ENCODE measurements around the gene UBE2D2. TPM values are rescaled to one million over a fixed set of nuclear protein-coding genes. Genes with fewer than 3 reads are reported as not detected.

UBE2D2 gene
- total RNA-seq, 1 donor from 2014 or later = 57.5 TPM

- peaks cover 95% of the 10 kb centered on the region for H3K4me1 ChIP-seq
- peak overlapping the region in 1 of 2 donors; percentile 52 for H3K4me3 ChIP-seq
- DNase-seq (ENCODE audit: extremely low spot score in 2 of 2) = no peak
- no peaks in the 10 kb centered on the region for H3K9me3 ChIP-seq
- TF ChIP-seq POLR2AphosphoS5 (IDR thresholded peaks at IDR 0.05; ENCODE audit: insufficient read depth in 1 of 2, low read depth in 1 of 2) (no peak), POLR2A (IDR thresholded peaks at IDR 0.05) (no peak), CTCF (IDR thresholded peaks at IDR 0.05) (no peak)
- no peaks in the 10 kb centered on the region for H3K27me3 ChIP-seq
- H3K36me3 ChIP-seq = no peaks in the 10 kb centered on the region
- H3K27ac ChIP-seq = peak overlapping the region; percentile 95
- intact Hi-C loops (cut with DNase I) = no loop called here
Observed at GRCh38 chr5:139667001-139667729, 106.0 kb downstream of the UBE2D2 start.

GRCh38 chr5:139667730-139668063 lies 106.6 kb downstream of the UBE2D2 start:
- intact Hi-C loops (cut with DNase I) = no loop called here
- Histone ChIP-seq H3K36me3 (no peaks in the 10 kb centered on the region), H3K4me3 (peak overlapping the region; percentile 43 to 52), H3K27me3 (no peaks in the 10 kb centered on the region), H3K27ac (peak overlapping the region; percentile 95), H3K4me1 (peaks cover 95% of the 10 kb centered on the region), H3K9me3 (no peaks in the 10 kb centered on the region)
- TF ChIP-seq POLR2A (IDR thresholded peaks at IDR 0.05) (no peak), POLR2AphosphoS5 (IDR thresholded peaks at IDR 0.05; ENCODE audit: insufficient read depth in 1 of 2, low read depth in 1 of 2) (no peak), CTCF (IDR thresholded peaks at IDR 0.05) (no peak)
- no peak for DNase-seq (ENCODE audit: extremely low spot score in 2 of 2)

GRCh38 chr5:139668064-139668880 lies 107.1 kb downstream of the UBE2D2 start:
- Histone ChIP-seq H3K27ac (peak overlapping the region; percentile 95), H3K4me3 (peak overlapping the region; percentile 43 to 52), H3K27me3 (no peaks in the 10 kb centered on the region), H3K4me1 (peaks cover 95% of the 10 kb centered on the region), H3K36me3 (no peaks in the 10 kb centered on the region), H3K9me3 (no peaks in the 10 kb centered on the region)
- intact Hi-C loops (cut with DNase I) = no loop called here
- no peak for DNase-seq (ENCODE audit: extremely low spot score in 2 of 2)
- TF ChIP-seq POLR2AphosphoS5 (IDR thresholded peaks at IDR 0.05; ENCODE audit: insufficient read depth in 1 of 2, low read depth in 1 of 2) (peak in 1 of 2 donors; percentile 38), POLR2A (IDR thresholded peaks at IDR 0.05) (no peak), CTCF (IDR thresholded peaks at IDR 0.05) (no peak)

GRCh38 chr5:139668924-139669661 lies 108.0 kb downstream of the UBE2D2 start:
- Histone ChIP-seq H3K36me3 (no peaks in the 10 kb centered on the region), H3K27ac (peak overlapping the region; percentile 95), H3K4me3 (peak overlapping the region; percentile 43 to 52), H3K9me3 (no peaks in the 10 kb centered on the region), H3K27me3 (no peaks in the 10 kb centered on the region), H3K4me1 (peaks cover 95% of the 10 kb centered on the region)
- intact Hi-C loops (cut with DNase I) = no loop called here
- TF ChIP-seq POLR2A (IDR thresholded peaks at IDR 0.05) (no peak), POLR2AphosphoS5 (IDR thresholded peaks at IDR 0.05; ENCODE audit: insufficient read depth in 1 of 2, low read depth in 1 of 2) (no peak), CTCF (IDR thresholded peaks at IDR 0.05) (no peak)
- DNase-seq (ENCODE audit: extremely low spot score in 2 of 2) = no peak
